ENCODE data around the gene IL17REL.

Gene IL17REL

DNA sequence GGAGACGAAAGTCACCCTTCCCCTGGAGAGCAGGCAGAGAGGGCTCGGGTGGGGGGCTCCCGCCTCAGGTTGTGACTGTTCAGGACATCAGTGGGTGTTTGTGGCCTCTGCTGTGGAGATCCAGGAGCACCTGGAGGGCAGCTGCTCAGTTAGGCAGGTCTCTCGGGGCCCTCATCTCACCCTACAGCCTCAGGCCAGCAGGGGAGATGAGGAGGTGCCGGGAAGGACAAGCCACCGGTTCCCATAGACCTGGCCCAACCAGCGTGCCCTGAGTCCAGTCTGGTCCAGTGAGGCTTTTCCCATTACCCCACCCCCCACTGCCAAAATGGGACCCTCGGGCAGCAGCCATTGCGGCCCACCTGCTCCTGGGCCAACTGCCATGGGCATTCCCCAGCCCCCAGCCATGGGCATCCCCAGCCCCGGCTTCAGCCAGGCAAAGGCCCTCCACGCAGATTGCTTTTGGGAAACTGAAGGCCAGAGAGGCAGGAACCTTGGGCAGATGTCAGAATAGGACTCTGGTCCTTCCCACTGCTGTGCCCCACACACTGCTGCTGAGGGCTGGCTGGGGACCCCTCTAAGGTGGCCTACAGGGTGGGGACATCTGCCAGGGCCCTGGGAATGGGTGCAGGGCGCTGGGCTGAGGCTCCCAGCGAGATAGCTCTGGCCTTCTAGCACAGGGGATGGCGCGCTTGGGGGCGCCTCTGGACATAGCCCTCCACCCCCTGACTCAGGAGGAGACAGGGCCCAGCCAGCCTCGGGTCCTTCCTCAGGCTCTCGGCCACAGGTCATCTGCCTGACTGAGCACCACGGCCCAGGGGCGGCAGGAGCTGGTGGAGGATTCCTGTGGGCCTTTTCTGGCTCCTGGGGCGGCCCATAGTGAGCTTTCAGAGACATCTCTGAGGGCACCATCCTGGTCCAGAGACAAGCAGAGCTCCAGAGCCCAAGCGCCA is 47.2 kb downstream of the IL17REL start:
- Histone ChIP-seq H3K27me3 (ENCODE audit: control insufficient read depth, insufficient read depth, low read length) (no peaks in the 10 kb centered on the region; the same call in 1 of the 2 replicates), H3K27ac (ENCODE audit: low read length) (no peak overlapping the region), H3K9me3 (ENCODE audit: control insufficient read depth, insufficient read depth, low read length) (no peaks in the 10 kb centered on the region), H3K4me3 (ENCODE audit: low read length) (no peak overlapping the region), H3K36me3 (ENCODE audit: control insufficient read depth, insufficient read depth, low read length) (peaks cover 19% of the 10 kb centered on the region), H3K4me1 (ENCODE audit: control insufficient read depth, insufficient read depth, low read length) (peaks cover 11% of the 10 kb centered on the region)
- no CpG with 5 or more reads among the region's 22 CpGs for WGBS (ENCODE audit: insufficient coverage, insufficient read length)
- DNase-seq (ENCODE audit: low read depth, low spot score) = no peak

DNA sequence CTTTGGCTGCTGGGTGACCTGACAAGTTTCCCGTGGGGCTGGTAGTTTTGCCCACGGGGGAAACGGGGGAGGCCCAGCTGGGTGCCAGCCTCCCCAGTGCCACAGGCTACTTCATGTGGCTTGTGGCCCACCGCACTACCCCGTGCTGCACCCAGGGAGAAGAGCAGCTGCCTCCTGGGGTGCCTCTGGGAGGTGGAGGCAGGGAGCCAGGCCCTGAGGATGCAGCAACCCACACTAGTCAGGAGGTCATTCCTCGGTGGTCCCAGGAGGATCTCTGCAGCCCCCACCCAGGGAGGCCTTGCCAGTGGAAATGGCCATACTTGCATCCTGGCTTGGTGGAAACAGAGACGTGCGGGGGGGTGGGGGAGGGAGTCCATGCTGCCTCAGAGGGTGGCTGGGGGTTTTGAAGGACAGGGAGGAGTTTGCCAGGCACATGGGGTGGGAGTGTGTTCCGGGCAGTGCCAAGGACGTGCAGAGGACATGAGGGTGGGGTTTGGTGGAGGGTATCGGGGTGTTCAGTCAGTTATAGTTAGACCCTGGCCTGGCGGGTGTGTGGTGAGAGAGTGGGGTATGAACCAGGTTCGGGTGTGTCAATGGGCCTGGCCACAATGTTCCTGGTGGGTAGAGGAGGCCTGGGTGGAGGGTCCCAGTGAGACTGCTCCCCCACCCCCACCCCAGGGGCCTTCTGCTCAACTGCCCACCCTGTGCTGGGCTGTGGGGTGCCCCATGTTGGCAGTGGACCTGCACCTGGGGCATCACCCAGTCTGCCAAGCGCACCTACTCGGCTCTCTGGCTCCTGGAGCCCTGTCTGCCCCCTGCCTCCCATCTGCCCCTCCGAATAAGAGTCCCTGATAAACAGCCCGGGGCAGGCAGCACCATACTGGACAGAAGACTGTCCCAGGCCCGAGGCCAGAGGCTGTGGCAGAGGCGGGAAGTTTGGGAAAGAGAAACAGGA is 48.2 kb downstream of the IL17REL start:
- no CpG with 5 or more reads among the region's 19 CpGs for WGBS (ENCODE audit: insufficient coverage, insufficient read length)
- DNase-seq (ENCODE audit: low read depth, low spot score) = no peak
- Histone ChIP-seq H3K36me3 (ENCODE audit: control insufficient read depth, insufficient read depth, low read length) (peaks cover 19% of the 10 kb centered on the region), H3K4me3 (ENCODE audit: low read length) (no peak overlapping the region), H3K27ac (ENCODE audit: low read length) (no peak overlapping the region), H3K9me3 (ENCODE audit: control insufficient read depth, insufficient read depth, low read length) (no peaks in the 10 kb centered on the region), H3K27me3 (ENCODE audit: control insufficient read depth, insufficient read depth, low read length) (no peaks in the 10 kb centered on the region; the same call in 1 of the 2 replicates), H3K4me1 (ENCODE audit: control insufficient read depth, insufficient read depth, low read length) (peaks cover 13% of the 10 kb centered on the region)

DNA sequence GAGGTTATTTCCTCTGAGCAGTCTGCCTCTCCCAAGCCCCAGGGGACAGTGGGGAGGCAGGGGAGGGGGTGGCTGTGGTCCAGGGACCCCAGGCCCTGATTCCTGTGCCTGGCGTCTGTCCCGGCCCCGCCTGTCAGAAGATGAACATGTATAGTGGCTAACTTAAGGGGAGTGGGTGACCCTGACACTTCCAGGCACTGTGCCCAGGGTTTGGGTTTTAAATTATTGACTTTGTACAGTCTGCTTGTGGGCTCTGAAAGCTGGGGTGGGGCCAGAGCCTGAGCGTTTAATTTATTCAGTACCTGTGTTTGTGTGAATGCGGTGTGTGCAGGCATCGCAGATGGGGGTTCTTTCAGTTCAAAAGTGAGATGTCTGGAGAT is 48.9 kb downstream of the IL17REL start:
- H3K4me1 ChIP-seq (ENCODE audit: control insufficient read depth, insufficient read depth, low read length) = peaks cover 13% of the 10 kb centered on the region
- no peaks in the 10 kb centered on the region; the same call in 1 of the 2 replicates for H3K27me3 ChIP-seq (ENCODE audit: control insufficient read depth, insufficient read depth, low read length)
- no peak for DNase-seq (ENCODE audit: low read depth, low spot score)
- WGBS (ENCODE audit: insufficient coverage, insufficient read length) = no CpG with 5 or more reads among the region's 6 CpGs
- H3K36me3 ChIP-seq (ENCODE audit: control insufficient read depth, insufficient read depth, low read length) = peaks cover 19% of the 10 kb centered on the region
- H3K9me3 ChIP-seq (ENCODE audit: control insufficient read depth, insufficient read depth, low read length) = no peaks in the 10 kb centered on the region
- H3K27ac ChIP-seq (ENCODE audit: low read length) = no peak overlapping the region
- no peak overlapping the region for H3K4me3 ChIP-seq (ENCODE audit: low read length)

DNA sequence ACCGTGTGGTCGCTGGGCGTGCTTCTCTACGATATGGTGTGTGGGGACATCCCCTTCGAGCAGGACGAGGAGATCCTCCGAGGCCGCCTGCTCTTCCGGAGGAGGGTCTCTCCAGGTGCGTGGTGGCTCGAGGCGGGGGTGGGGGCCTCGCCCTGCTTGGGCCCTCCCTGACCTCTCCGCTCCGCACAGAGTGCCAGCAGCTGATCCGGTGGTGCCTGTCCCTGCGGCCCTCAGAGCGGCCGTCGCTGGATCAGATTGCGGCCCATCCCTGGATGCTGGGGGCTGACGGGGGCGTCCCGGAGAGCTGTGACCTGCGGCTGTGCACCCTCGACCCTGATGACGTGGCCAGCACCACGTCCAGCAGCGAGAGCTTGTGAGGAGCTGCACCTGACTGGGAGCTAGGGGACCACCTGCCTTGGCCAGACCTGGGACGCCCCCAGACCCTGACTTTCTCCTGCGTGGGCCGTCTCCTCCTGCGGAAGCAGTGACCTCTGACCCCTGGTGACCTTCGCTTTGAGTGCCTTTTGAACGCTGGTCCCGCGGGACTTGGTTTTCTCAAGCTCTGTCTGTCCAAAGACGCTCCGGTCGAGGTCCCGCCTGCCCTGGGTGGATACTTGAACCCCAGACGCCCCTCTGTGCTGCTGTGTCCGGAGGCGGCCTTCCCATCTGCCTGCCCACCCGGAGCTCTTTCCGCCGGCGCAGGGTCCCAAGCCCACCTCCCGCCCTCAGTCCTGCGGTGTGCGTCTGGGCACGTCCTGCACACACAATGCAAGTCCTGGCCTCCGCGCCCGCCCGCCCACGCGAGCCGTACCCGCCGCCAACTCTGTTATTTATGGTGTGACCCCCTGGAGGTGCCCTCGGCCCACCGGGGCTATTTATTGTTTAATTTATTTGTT is 49.6 kb downstream of the IL17REL start:
- peak overlapping the region; percentile 88; the same call in 1 of the 2 replicates for H3K4me3 ChIP-seq (ENCODE audit: low read length)
- H3K4me1 ChIP-seq (ENCODE audit: control insufficient read depth, insufficient read depth, low read length) = peaks cover 13% of the 10 kb centered on the region
- no peaks in the 10 kb centered on the region for H3K9me3 ChIP-seq (ENCODE audit: control insufficient read depth, insufficient read depth, low read length)
- no peaks in the 10 kb centered on the region; the same call in 1 of the 2 replicates for H3K27me3 ChIP-seq (ENCODE audit: control insufficient read depth, insufficient read depth, low read length)
- peaks cover 19% of the 10 kb centered on the region for H3K36me3 ChIP-seq (ENCODE audit: control insufficient read depth, insufficient read depth, low read length)
- no peak for DNase-seq (ENCODE audit: low read depth, low spot score)
- WGBS (ENCODE audit: insufficient coverage, insufficient read length) = no CpG with 5 or more reads among the region's 63 CpGs
- H3K27ac ChIP-seq (ENCODE audit: low read length) = no peak overlapping the region

DNA sequence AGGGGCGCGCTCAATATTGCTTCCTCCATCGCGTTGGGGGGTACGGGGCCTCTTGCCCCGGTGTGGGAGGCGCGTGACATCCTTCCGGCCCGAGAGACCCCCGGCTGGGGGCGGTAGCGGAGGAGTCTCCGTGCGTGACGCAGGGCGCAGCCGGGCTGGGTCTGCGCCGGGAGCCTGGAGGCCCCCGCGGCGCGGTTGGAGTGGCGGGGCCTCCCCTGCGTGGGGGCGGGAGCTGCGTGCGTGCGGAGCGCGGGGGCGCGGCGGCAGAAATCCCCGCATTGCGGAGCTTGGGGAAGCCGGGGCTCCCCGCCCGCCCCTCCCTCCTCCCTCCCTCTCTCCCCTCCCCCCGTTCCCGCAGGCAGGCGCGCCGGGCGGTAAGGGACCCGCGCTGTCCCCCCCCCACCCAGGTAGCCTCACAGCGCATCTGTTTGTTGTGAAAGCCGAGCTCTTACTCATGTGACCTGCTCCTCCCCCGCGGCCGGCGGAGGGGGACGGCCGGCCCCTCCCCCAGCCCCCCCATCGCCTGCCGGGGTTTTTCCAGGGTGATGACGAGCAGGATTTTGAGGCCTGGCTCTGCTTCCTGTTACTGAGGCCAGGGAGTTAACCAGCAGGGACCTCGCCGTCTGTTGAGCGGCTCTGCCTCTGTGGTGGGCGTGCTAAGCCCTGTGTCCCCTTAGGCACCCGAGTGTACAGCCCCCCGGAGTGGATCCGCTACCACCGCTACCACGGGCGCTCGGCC is 50.4 kb downstream of the IL17REL start:
- WGBS (ENCODE audit: insufficient coverage, insufficient read length) = no CpG with 5 or more reads among the region's 70 CpGs
- H3K4me1 ChIP-seq (ENCODE audit: control insufficient read depth, insufficient read depth, low read length) = peaks cover 13% of the 10 kb centered on the region
- H3K4me3 ChIP-seq (ENCODE audit: low read length) = peak overlapping the region; percentile 88; the same call in 1 of the 2 replicates
- peaks cover 19% of the 10 kb centered on the region for H3K36me3 ChIP-seq (ENCODE audit: control insufficient read depth, insufficient read depth, low read length)
- no peaks in the 10 kb centered on the region for H3K9me3 ChIP-seq (ENCODE audit: control insufficient read depth, insufficient read depth, low read length)
- no peak for DNase-seq (ENCODE audit: low read depth, low spot score)
- no peak overlapping the region for H3K27ac ChIP-seq (ENCODE audit: low read length)
- H3K27me3 ChIP-seq (ENCODE audit: control insufficient read depth, insufficient read depth, low read length) = no peaks in the 10 kb centered on the region; the same call in 1 of the 2 replicates

DNA sequence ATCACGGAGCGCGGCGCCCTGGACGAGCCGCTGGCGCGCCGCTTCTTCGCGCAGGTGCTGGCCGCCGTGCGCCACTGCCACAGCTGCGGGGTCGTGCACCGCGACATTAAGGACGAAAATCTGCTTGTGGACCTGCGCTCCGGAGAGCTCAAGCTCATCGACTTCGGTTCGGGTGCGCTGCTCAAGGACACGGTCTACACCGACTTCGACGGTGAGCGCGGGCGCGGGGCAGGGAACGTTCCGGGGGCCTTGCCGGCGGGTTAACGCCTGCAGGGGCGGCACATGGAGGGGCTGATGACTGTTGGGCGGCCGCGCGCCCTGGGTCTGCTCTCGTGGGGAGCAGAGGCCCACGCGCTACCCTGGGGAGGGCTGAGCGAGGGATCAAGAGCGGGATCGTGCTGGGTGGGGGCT is 51.0 kb downstream of the IL17REL start:
- Histone ChIP-seq H3K4me1 (ENCODE audit: control insufficient read depth, insufficient read depth, low read length) (peaks cover 13% of the 10 kb centered on the region), H3K27ac (ENCODE audit: low read length) (no peak overlapping the region), H3K4me3 (ENCODE audit: low read length) (peak overlapping the region; percentile 88), H3K27me3 (ENCODE audit: control insufficient read depth, insufficient read depth, low read length) (no peaks in the 10 kb centered on the region; the same call in 1 of the 2 replicates), H3K9me3 (ENCODE audit: control insufficient read depth, insufficient read depth, low read length) (no peaks in the 10 kb centered on the region), H3K36me3 (ENCODE audit: control insufficient read depth, insufficient read depth, low read length) (peaks cover 19% of the 10 kb centered on the region)
- no CpG with 5 or more reads among the region's 49 CpGs for WGBS (ENCODE audit: insufficient coverage, insufficient read length)
- DNase-seq (ENCODE audit: low read depth, low spot score) = no peak

DNA sequence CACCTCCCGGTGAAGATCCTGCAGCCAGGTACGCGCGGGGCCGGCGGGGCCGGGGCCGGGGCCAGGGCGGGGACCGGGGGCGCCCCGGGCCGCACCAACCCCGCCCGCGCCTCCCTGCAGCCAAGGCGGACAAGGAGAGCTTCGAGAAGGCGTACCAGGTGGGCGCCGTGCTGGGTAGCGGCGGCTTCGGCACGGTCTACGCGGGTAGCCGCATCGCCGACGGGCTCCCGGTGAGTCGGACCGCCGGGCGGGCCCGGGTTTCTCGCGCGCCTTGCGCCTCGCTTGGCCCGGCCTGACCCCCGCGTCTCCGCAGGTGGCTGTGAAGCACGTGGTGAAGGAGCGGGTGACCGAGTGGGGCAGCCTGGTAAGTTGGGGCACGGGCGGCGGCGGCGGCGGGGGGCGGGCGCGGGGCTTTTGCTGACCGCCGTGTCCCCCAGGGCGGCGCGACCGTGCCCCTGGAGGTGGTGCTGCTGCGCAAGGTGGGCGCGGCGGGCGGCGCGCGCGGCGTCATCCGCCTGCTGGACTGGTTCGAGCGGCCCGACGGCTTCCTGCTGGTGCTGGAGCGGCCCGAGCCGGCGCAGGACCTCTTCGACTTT is 51.5 kb downstream of the IL17REL start:
- Histone ChIP-seq H3K36me3 (ENCODE audit: control insufficient read depth, insufficient read depth, low read length) (peaks cover 19% of the 10 kb centered on the region), H3K4me1 (ENCODE audit: control insufficient read depth, insufficient read depth, low read length) (peaks cover 13% of the 10 kb centered on the region), H3K27me3 (ENCODE audit: control insufficient read depth, insufficient read depth, low read length) (no peaks in the 10 kb centered on the region; the same call in 1 of the 2 replicates), H3K4me3 (ENCODE audit: low read length) (peak overlapping the region; percentile 88), H3K9me3 (ENCODE audit: control insufficient read depth, insufficient read depth, low read length) (no peaks in the 10 kb centered on the region), H3K27ac (ENCODE audit: low read length) (no peak overlapping the region)
- no peak for DNase-seq (ENCODE audit: low read depth, low spot score)
- WGBS (ENCODE audit: insufficient coverage, insufficient read length) = no CpG with 5 or more reads among the region's 84 CpGs

DNA sequence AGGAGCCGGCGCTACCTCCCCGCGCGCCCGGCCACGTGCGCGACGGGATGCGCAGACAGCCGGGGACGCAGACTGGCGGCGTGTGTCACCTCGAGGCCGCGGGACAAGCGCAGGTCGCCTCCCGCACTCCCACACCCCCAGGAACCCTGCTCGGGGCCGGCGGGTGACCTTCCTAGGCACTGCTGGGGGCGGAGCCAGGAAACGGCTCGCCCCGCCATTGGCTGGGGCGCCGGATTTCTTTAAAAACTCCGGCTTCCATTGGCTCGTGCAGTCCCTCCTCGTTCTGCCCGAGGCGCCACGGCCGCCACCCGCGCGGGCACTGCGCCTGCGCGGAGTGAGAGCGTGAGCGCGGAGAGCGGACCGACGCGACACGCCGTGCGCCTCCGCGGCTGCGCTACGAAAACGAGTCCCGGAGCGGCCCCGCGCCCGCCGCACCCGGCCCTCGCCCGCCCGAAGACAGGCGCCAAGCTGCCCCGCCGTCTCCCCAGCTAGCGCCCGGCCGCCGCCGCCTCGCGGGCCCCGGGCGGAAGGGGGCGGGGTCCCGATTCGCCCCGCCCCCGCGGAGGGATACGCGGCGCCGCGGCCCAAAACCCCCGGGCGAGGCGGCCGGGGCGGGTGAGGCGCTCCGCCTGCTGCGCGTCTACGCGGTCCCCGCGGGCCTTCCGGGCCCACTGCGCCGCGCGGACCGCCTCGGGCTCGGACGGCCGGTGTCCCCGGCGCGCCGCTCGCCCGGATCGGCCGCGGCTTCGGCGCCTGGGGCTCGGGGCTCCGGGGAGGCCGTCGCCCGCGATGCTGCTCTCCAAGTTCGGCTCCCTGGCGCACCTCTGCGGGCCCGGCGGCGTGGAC is 52.2 kb downstream of the IL17REL start, which contains the start of gene PIM3:
TSS of gene PIM3 (plus strand) at position 614 of the 846 bp plus-strand sequence. CDS start at position 790, 176 bp downstream.
- no peaks in the 10 kb centered on the region for H3K9me3 ChIP-seq (ENCODE audit: control insufficient read depth, insufficient read depth, low read length)
- H3K4me1 ChIP-seq (ENCODE audit: control insufficient read depth, insufficient read depth, low read length) = peaks cover 13% of the 10 kb centered on the region
- no peaks in the 10 kb centered on the region; the same call in 1 of the 2 replicates for H3K27me3 ChIP-seq (ENCODE audit: control insufficient read depth, insufficient read depth, low read length)
- no peak for DNase-seq (ENCODE audit: low read depth, low spot score)
- H3K27ac ChIP-seq (ENCODE audit: low read length) = no peak within 1 kb of the TSS
- H3K4me3 ChIP-seq (ENCODE audit: low read length) = peak within 1 kb of the TSS; percentile 88
- WGBS (ENCODE audit: insufficient coverage, insufficient read length) = no CpG with 5 or more reads among the region's 137 CpGs
- peaks cover 19% of the 10 kb centered on the region for H3K36me3 ChIP-seq (ENCODE audit: control insufficient read depth, insufficient read depth, low read length)
